Endodermal cell (in vitro differentiated cells): ENCODE measurements around the gene OGG1. TPM values are rescaled to one million over a fixed set of nuclear protein-coding genes. Genes with fewer than 3 reads are reported as not detected.

Experiments used
- DNase-seq: peaks from one replicate; pipeline ENCODE4 v3.0.0-alpha.2; 2017
- H3K27ac ChIP-seq: 2 replicates; pipeline ENCODE4 v1.5.1; 2013; ENCODE audit warnings: mild to moderate bottlenecking, low read depth, low read length, moderate library complexity
- H3K27me3 ChIP-seq: 2 replicates; pipeline ENCODE4 v1.6.1; 2013; ENCODE audit warnings: mild to moderate bottlenecking, low read length, moderate library complexity; ENCODE audit not compliant: insufficient read depth, control insufficient read depth, poor library complexity, severe bottlenecking
- H3K36me3 ChIP-seq: 2 replicates; pipeline ENCODE4 v1.7.0; 2013; ENCODE audit warnings: mild to moderate bottlenecking, low read length, moderate library complexity; ENCODE audit not compliant: control insufficient read depth, insufficient read depth
- H3K4me1 ChIP-seq: one replicate; pipeline ENCODE4 v1.7.0; 2013; ENCODE audit warnings: low read length; ENCODE audit not compliant: control insufficient read depth, insufficient read depth
- H3K4me3 ChIP-seq: 2 replicates; pipeline ENCODE4 v1.5.1; 2013; ENCODE audit warnings: mild to moderate bottlenecking, low read length, moderate library complexity
- H3K9ac ChIP-seq: 2 replicates; pipeline ENCODE4 v1.6.1; 2013; ENCODE audit warnings: mild to moderate bottlenecking, low read length, moderate library complexity; ENCODE audit not compliant: poor library complexity, severe bottlenecking; ENCODE audit errors: extremely low read depth
- H3K9me3 ChIP-seq: 2 replicates; pipeline ENCODE4 v1.6.1; 2013; ENCODE audit warnings: mild to moderate bottlenecking, low read length, moderate library complexity; ENCODE audit not compliant: control insufficient read depth
- H3K27ac Mint-ChIP-seq: 2 replicates; pipeline ENCODE4 v1.8.0; 2020; ENCODE audit warnings: mixed read lengths
- H3K27me3 Mint-ChIP-seq: 2 replicates; pipeline ENCODE4 v1.8.0; 2021; ENCODE audit warnings: mild to moderate bottlenecking, mixed read lengths; ENCODE audit not compliant: insufficient read depth
- H3K36me3 Mint-ChIP-seq: 2 replicates; pipeline ENCODE4 v1.8.0; 2020; ENCODE audit warnings: low read depth, mixed read lengths
- H3K4me1 Mint-ChIP-seq: 2 replicates; pipeline ENCODE4 v1.8.0; 2020; ENCODE audit warnings: mixed read lengths
- H3K4me3 Mint-ChIP-seq: 2 replicates; pipeline ENCODE4 v1.8.0; 2020; ENCODE audit warnings: mild to moderate bottlenecking, moderate library complexity, mixed read lengths
- H3K9me3 Mint-ChIP-seq: 2 replicates; pipeline ENCODE4 v1.8.0; 2020; ENCODE audit warnings: mild to moderate bottlenecking, mixed read lengths
- WGBS, 2 experiments: methylation state at CpG; one replicate each; pipeline versions ENCODE4 v1.1.5 to v1.1.7; 2013; ENCODE audit warnings: missing lambda C conversion rate in 2 of 2, mixed read lengths in 1 of 2; ENCODE audit not compliant: insufficient coverage in 1 of 2, insufficient read length in 1 of 2; 5-methylcytosine and 5-hydroxymethylcytosine counted together
- total RNA-seq, 2 donors: library from RNA; stranded (reverse); fragmentation: NEBNext Ultra II Directional in 1 of 2; extraction: Animal tissue kit (Norgen Biotek cat#: 25700) in 1 of 2; gene quantifications; 2 replicates in 1 of 2; 3 replicates in 1 of 2; pipeline ENCODE4 v1.2.1, GENCODE V29; 2021
- TF ChIP-seq, protein P1 (sequence below): fragments of 200-600 bp; sonication (generic); conservative IDR thresholded peaks from 2 replicates; pipeline ENCODE4 v1.5.0; 2021; ENCODE audit warnings: antibody characterized with exemption, mild to moderate bottlenecking

The OGG1 gene
- total RNA-seq, 2 donors from 2014 or later, result 28.6 to 34.0 TPM

DNA sequence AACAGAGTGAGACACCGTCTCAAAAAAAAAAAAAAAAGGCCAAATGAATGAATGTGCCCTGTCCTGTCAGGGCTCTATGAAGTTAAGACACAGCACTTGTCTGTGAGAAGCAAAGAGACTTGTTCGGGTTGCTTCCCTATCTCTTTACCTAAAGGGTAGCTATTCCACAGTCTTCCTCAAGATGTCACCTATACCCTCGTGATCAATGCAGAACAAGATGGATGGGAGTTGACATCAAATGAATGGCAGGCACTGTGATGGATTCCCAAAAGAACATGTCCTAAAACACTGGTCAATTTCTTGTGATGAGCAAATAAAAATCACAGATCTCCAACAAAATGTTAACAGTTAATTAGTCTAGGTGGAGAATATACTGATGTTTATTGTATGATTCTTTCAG, 33.0 kb downstream of the OGG1 start:
- no peaks in the 10 kb centered on the region for H3K4me1 Mint-ChIP-seq
- H3K4me3 Mint-ChIP-seq, result no peak overlapping the region
- peaks cover 67% of the 10 kb centered on the region for H3K36me3 Mint-ChIP-seq
- no peak overlapping the region for H3K27ac Mint-ChIP-seq
- H3K9me3 Mint-ChIP-seq, result no peaks in the 10 kb centered on the region
- Histone ChIP-seq H3K27me3 (no peaks in the 10 kb centered on the region), H3K36me3 (peaks cover 51% of the 10 kb centered on the region), H3K9ac (no peak overlapping the region), H3K4me1 (no peaks in the 10 kb centered on the region), H3K27ac (no peak overlapping the region), H3K4me3 (no peak overlapping the region), H3K9me3 (no peaks in the 10 kb centered on the region)
- WGBS, 2 experiments, result 73 to 77% methylated on average over 3 of the region's 3 CpGs
- H3K27me3 Mint-ChIP-seq, result no peaks in the 10 kb centered on the region
- TF ChIP-seq, protein P1, sequence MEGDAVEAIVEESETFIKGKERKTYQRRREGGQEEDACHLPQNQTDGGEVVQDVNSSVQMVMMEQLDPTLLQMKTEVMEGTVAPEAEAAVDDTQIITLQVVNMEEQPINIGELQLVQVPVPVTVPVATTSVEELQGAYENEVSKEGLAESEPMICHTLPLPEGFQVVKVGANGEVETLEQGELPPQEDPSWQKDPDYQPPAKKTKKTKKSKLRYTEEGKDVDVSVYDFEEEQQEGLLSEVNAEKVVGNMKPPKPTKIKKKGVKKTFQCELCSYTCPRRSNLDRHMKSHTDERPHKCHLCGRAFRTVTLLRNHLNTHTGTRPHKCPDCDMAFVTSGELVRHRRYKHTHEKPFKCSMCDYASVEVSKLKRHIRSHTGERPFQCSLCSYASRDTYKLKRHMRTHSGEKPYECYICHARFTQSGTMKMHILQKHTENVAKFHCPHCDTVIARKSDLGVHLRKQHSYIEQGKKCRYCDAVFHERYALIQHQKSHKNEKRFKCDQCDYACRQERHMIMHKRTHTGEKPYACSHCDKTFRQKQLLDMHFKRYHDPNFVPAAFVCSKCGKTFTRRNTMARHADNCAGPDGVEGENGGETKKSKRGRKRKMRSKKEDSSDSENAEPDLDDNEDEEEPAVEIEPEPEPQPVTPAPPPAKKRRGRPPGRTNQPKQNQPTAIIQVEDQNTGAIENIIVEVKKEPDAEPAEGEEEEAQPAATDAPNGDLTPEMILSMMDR, result peak; percentile 51
- DNase-seq, result no peak

DNA sequence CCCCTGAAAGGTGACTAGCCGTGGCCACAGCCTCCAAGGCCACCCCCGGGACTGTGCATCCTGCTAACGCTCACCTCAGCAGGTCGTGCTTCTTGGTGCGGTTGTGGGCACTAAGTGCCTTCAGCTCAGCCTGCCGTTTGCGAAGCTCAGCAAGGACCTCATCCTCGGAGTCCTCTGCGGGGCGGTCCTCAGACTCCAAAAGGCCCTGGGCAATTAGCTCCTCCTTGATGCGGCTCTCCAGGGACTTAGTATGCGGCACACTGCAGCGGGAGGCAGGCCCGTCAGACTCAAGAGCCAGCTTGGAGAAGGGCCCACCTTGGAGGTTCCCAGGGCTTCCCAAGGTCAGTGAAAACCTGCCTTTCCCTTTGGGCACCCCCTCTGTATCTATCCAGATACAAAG, 34.2 kb downstream of the OGG1 start:
- Mint-ChIP-seq H3K9me3 (no peaks in the 10 kb centered on the region), H3K4me3 (no peak overlapping the region), H3K27ac (no peak overlapping the region), H3K4me1 (no peaks in the 10 kb centered on the region), H3K36me3 (peaks cover 75% of the 10 kb centered on the region), H3K27me3 (no peaks in the 10 kb centered on the region)
- H3K4me3 ChIP-seq, result no peak overlapping the region
- no peaks in the 10 kb centered on the region for H3K9me3 ChIP-seq
- H3K9ac ChIP-seq, result no peak overlapping the region
- no peaks in the 10 kb centered on the region for H3K27me3 ChIP-seq
- H3K4me1 ChIP-seq, result no peaks in the 10 kb centered on the region
- H3K27ac ChIP-seq, result no peak overlapping the region
- TF ChIP-seq, protein P1, result no peak
- WGBS, 2 experiments, result 92 to 99% methylated on average over 10 to 14 of the region's 14 CpGs
- DNase-seq, result no peak
- H3K36me3 ChIP-seq, result peaks cover 54% of the 10 kb centered on the region

DNA sequence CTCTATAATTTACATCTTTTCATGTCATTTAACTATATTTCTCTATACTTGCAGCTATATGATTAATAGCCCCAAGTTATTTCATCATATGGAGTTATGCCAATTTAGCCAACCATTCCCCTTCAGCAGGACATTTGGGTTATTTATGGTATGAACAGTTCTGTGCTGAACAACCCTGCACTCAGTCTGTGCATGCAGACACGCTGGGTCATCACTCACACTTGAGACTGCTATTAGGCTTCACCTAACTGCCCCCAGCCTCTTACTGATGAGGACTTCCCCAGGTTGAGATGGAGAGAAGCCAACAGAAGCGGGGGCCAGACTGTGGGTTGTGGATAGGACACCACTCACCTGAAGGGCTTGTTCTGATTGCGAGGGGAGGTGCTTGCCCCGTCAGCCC, 35.2 kb downstream of the OGG1 start:
- H3K9me3 Mint-ChIP-seq, result no peaks in the 10 kb centered on the region

More for the DNA sequence above, 35.2 kb downstream of the OGG1 start:
- H3K27me3 Mint-ChIP-seq, result no peaks in the 10 kb centered on the region
- Histone ChIP-seq H3K9ac (no peak overlapping the region), H3K27me3 (no peaks in the 10 kb centered on the region), H3K27ac (no peak overlapping the region), H3K36me3 (peaks cover 64% of the 10 kb centered on the region), H3K9me3 (no peaks in the 10 kb centered on the region), H3K4me1 (no peaks in the 10 kb centered on the region), H3K4me3 (no peak overlapping the region)
- no peak overlapping the region for H3K27ac Mint-ChIP-seq
- peaks cover 81% of the 10 kb centered on the region for H3K36me3 Mint-ChIP-seq
- 97 to 100% methylated on average over 2 to 4 of the region's 4 CpGs for WGBS, 2 experiments
- TF ChIP-seq, protein P1, result no peak
- no peak for DNase-seq
- no peaks in the 10 kb centered on the region for H3K4me1 Mint-ChIP-seq
- no peak overlapping the region for H3K4me3 Mint-ChIP-seq
